Smooth muscle cell (in vitro differentiated cells): ENCODE results near the gene MAST1. TPM values are rescaled to one million over a fixed set of nuclear protein-coding genes. Genes with fewer than 3 reads are reported as not detected.
"Not testable (repeated sequence)": the region's sequence is repeated elsewhere in the genome, so short reads cannot be mapped to it uniquely, and the experiment has no call there.

ENCODE experiments used
- DNase-seq: peaks from one replicate; lab custom pipeline; 2025; ENCODE audit not compliant: unreplicated experiment; lab: John Stamatoyannopoulos, UW
- H2AFZ ChIP-seq: fragments of 200-600 bp; sonication (generic); 2 replicates; pipeline ENCODE4 v1.6.0; 2016; ENCODE audit warnings: antibody characterized with exemption, low read depth, mild to moderate bottlenecking
- H3F3A ChIP-seq: fragments of 200-600 bp; sonication (generic); 2 replicates; pipeline ENCODE4 v1.6.0; 2017; ENCODE audit warnings: antibody characterized with exemption, low read depth
- H3K27ac ChIP-seq: fragments of 200-600 bp; sonication (generic); 2 replicates; pipeline ENCODE4 v1.5.1; 2016; ENCODE audit warnings: low read depth, mild to moderate bottlenecking
- H3K27me3 ChIP-seq: fragments of 200-600 bp; sonication (generic); 2 replicates; pipeline ENCODE4 v1.6.1; 2016; ENCODE audit warnings: low read depth, mild to moderate bottlenecking
- H3K36me3 ChIP-seq: fragments of 200-600 bp; sonication (generic); 2 replicates; pipeline ENCODE4 v1.5.1; 2016; ENCODE audit warnings: low read depth
- H3K4me1 ChIP-seq: fragments of 200-600 bp; sonication (generic); 2 replicates; pipeline ENCODE4 v1.5.1; 2016; ENCODE audit warnings: low read depth
- H3K4me2 ChIP-seq: fragments of 200-600 bp; sonication (generic); 2 replicates; pipeline ENCODE4 v1.6.0; 2016; ENCODE audit warnings: mild to moderate bottlenecking
- H3K4me3 ChIP-seq: fragments of 200-600 bp; sonication (generic); 2 replicates; pipeline ENCODE4 v1.5.1; 2016; ENCODE audit warnings: mild to moderate bottlenecking
- H3K79me2 ChIP-seq: fragments of 200-600 bp; sonication (generic); 2 replicates; pipeline ENCODE4 v1.6.0; 2016; ENCODE audit warnings: low read depth, mild to moderate bottlenecking
- H3K9ac ChIP-seq: fragments of 200-600 bp; sonication (generic); 2 replicates; pipeline ENCODE4 v1.6.0; 2016; ENCODE audit warnings: low read depth
- H3K9me3 ChIP-seq: fragments of 200-600 bp; sonication (generic); replicated peaks from 2 replicates; pipeline ENCODE4 v1.5.1; 2016; ENCODE audit warnings: low read depth
- H4K20me1 ChIP-seq: fragments of 200-600 bp; sonication (generic); 2 replicates; pipeline ENCODE4 v1.6.0; 2016; ENCODE audit warnings: low read depth
- CTCF ChIP-seq: fragments of 200-600 bp; sonication (generic); IDR thresholded peaks from 2 replicates; pipeline ENCODE4 v1.5.1; 2017; ENCODE audit warnings: borderline replicate concordance, mild to moderate bottlenecking, antibody characterized with exemption; ENCODE audit not compliant: insufficient read depth, poor library complexity, severe bottlenecking
- WGBS: methylation state at CpG from one replicate; pipeline ENCODE4 v1.1.7; 2016; ENCODE audit warnings: low lambda C conversion rate; 5-methylcytosine and 5-hydroxymethylcytosine counted together
- polyA plus RNA-seq: library from polyadenylated mRNA; unstranded; fragments of >200 nt; fragmentation: Nextera tagmentation; extraction: Ambion mirVana; gene quantifications from 2 replicates; pipeline ENCODE4 v1.2.1, GENCODE V29; 2016
- total RNA-seq: library from RNA; depleted of rRNA; stranded (reverse); fragments of >200 nt; gene quantifications from 2 replicates; pipeline ENCODE4 v1.2.3, GENCODE V29; 2014

Gene MAST1
- total and polyA plus RNA-seq, 2 experiments from 2014 or later = 2.7 to 3.2 TPM

GRCh38 chr19:12797141-12797587 lies 41.2 kb upstream of the MAST1 start:
- DNase-seq = no peak
- no peak overlapping the region for H3K4me3 ChIP-seq
- 97% methylated on average over 6 of the region's 6 CpGs for WGBS

GRCh38 chr19:12797607-12798006 lies 40.7 kb upstream of the MAST1 start:
- H3K27ac ChIP-seq, DNase-seq, H3K36me3 ChIP-seq, H3K4me3 ChIP-seq, H2AFZ ChIP-seq, H3K9ac ChIP-seq, H3K27me3 ChIP-seq, H3K9me3 ChIP-seq, H3K4me2 ChIP-seq: not testable (repeated sequence)
- Histone ChIP-seq H4K20me1 (peaks cover 18% of the 10 kb centered on the region), H3F3A (peaks cover 14% of the 10 kb centered on the region), H3K79me2 (peaks cover 13% of the 10 kb centered on the region), H3K4me1 (peaks cover 11% of the 10 kb centered on the region)
- 98% methylated on average over 7 of the region's 7 CpGs for WGBS

More at GRCh38 chr19:12797141-12797587, 41.2 kb upstream of the MAST1 start:
- peaks cover 19% of the 10 kb centered on the region for H3F3A ChIP-seq
- TF ChIP-seq CTCF = no peak
- H3K9ac ChIP-seq = no peak overlapping the region
- H2AFZ ChIP-seq = no peak overlapping the region
- no peaks in the 10 kb centered on the region for H3K27me3 ChIP-seq
- H3K79me2 ChIP-seq = peaks cover 17% of the 10 kb centered on the region
- H3K27ac ChIP-seq = no peak overlapping the region
- H3K4me2 ChIP-seq = no peak overlapping the region
- peaks cover 22% of the 10 kb centered on the region for H4K20me1 ChIP-seq
- peaks cover 6% of the 10 kb centered on the region for H3K4me1 ChIP-seq
- H3K9me3 ChIP-seq = no peaks in the 10 kb centered on the region
- H3K36me3 ChIP-seq = no peaks in the 10 kb centered on the region

DNA sequence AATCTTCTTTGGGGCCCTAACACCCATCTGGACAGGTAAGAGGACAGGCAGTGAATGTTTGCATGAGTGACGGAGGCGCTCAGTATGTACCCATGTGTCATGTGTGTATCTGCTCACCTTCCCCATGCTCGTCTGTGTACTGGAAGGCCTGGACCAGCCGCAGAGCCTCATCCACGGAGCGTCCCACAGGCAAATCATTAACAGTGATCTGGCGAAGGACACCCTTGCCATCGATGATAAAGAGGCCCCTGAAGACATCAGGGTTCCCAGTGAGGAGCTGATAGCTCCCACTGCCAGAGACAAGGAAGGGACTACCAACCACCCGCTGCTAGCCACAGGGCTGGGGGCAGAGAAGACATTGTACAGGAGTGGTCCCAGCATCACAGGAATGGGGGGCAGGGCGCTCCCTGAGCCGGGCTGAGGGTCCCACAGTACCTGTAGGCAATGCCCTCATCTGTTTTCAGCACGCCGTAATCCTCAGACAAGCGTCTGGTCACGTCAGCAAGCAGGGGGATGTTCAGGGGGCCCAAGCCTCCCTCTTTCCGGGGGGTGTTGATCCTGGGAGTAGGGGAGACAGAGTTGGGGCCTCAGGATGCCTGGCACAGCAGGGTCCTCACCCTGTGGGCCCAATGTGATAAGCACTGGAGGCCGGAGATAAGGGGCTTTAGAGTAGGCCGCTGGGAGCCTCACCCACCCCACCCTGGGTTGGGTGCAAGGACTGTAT lies 38.4 kb upstream of the MAST1 start:
- no peak for DNase-seq
- Histone ChIP-seq H3K36me3 (no peaks in the 10 kb centered on the region), H3K79me2 (peaks cover 5% of the 10 kb centered on the region), H3F3A (peaks cover 9% of the 10 kb centered on the region), H3K4me2 (peak overlapping the region; percentile 100), H3K9ac (no peak overlapping the region), H3K9me3 (no peaks in the 10 kb centered on the region), H2AFZ (no peak overlapping the region), H3K4me1 (peaks cover 11% of the 10 kb centered on the region), H3K4me3 (peak overlapping the region; percentile 88), H4K20me1 (peaks cover 6% of the 10 kb centered on the region), H3K27ac (no peak overlapping the region), H3K27me3 (no peaks in the 10 kb centered on the region)
- TF ChIP-seq CTCF = no peak
- WGBS = 98% methylated on average over 18 of the region's 18 CpGs

- no peak overlapping the region for H2AFZ ChIP-seq
- no peaks in the 10 kb centered on the region for H3K36me3 ChIP-seq
- no peak overlapping the region for H3K9ac ChIP-seq
- H4K20me1 ChIP-seq = peaks cover 6% of the 10 kb centered on the region
- peaks cover 9% of the 10 kb centered on the region for H3F3A ChIP-seq
- 87% methylated on average over 1 of the region's 1 CpG for WGBS
- no peak for DNase-seq
- H3K27ac ChIP-seq = no peak overlapping the region
- no peaks in the 10 kb centered on the region for H3K27me3 ChIP-seq
- peaks cover 5% of the 10 kb centered on the region for H3K79me2 ChIP-seq
- no peak for TF ChIP-seq CTCF
- no peaks in the 10 kb centered on the region for H3K9me3 ChIP-seq
- H3K4me3 ChIP-seq = peak overlapping the region; percentile 88
- peaks cover 11% of the 10 kb centered on the region for H3K4me1 ChIP-seq
- peak overlapping the region; percentile 100 for H3K4me2 ChIP-seq
These were observed 37.9 kb upstream of the MAST1 start for GRCh38 chr19:12800466-12800770.
